Thymus (tissue), 11 donors: Measurements from ENCODE around the gene C16orf95. TPM values are rescaled to one million over a fixed set of nuclear protein-coding genes. Genes with fewer than 3 reads are reported as not detected.

Experiments used
- DNase-seq, 9 donors: peaks; one replicate each; pipeline ENCODE4 v3.0.0-alpha.2; 2013; ENCODE audit warnings: low spot score in 9 of 9, low read depth in 6 of 9, missing footprints in 1 of 9
- H3K27ac ChIP-seq, 2 donors: one replicate each; pipeline ENCODE4 v1.5.1; 2013; ENCODE audit warnings: control low read depth in 1 of 2, low read depth in 1 of 2, low read length in 1 of 2, mild to moderate bottlenecking in 1 of 2, moderate library complexity in 1 of 2
- H3K27me3 ChIP-seq, 2 donors: one replicate each; pipeline ENCODE4 v1.5.1; 2013; ENCODE audit warnings: low read length in 1 of 2; ENCODE audit not compliant: control insufficient read depth in 2 of 2, insufficient read depth in 1 of 2
- H3K36me3 ChIP-seq, 2 donors: one replicate each; pipeline ENCODE4 v1.5.1; 2013; ENCODE audit warnings: low read length in 1 of 2, mild to moderate bottlenecking in 1 of 2, moderate library complexity in 1 of 2; ENCODE audit not compliant: control insufficient read depth in 2 of 2, insufficient read depth in 2 of 2
- H3K4me1 ChIP-seq, 2 donors: one replicate each; pipeline ENCODE4 v1.5.1; 2013; ENCODE audit warnings: low read length in 2 of 2; ENCODE audit not compliant: control insufficient read depth in 2 of 2, insufficient read depth in 2 of 2
- H3K4me3 ChIP-seq, 2 donors: one replicate each; pipeline ENCODE4 v1.5.1; 2013; ENCODE audit warnings: low read length in 2 of 2, control low read depth in 1 of 2, mild to moderate bottlenecking in 1 of 2
- H3K9me3 ChIP-seq, 2 donors: one replicate each; pipeline ENCODE4 v1.5.1; 2013; ENCODE audit warnings: low read length in 1 of 2, mild to moderate bottlenecking in 1 of 2; ENCODE audit not compliant: control insufficient read depth in 2 of 2, insufficient read depth in 1 of 2
- WGBS: extraction: QIAGEN DNeasy Blood & Tissue Kit; methylation state at CpG from one replicate; pipeline ENCODE4 v1.1.7; 2013; 5-methylcytosine and 5-hydroxymethylcytosine counted together
- polyA plus RNA-seq: library from polyadenylated mRNA; stranded (reverse); fragments of 200-250 nt; gene quantifications from one replicate; pipeline ENCODE4 v1.2.3, GENCODE V29; 2013
- total RNA-seq: library from RNA; stranded (reverse); fragments of 120-200 nt; gene quantifications from one replicate; pipeline ENCODE4 v1.2.4, GENCODE V29; 2013
- donor health status: healthy.

Gene C16orf95
- total and polyA plus RNA-seq, 2 donors: 2.9 to 5.0 TPM

GRCh38 chr16:87360862-87361610, 43.8 kb upstream of the C16orf95 start:
- Histone ChIP-seq H3K4me1 (peaks cover 0 to 8% of the 10 kb centered on the region in 2 donors), H3K4me3 (no peak overlapping the region), H3K27me3 (no peaks in the 10 kb centered on the region), H3K9me3 (no peaks in the 10 kb centered on the region), H3K36me3 (peaks cover 23 to 38% of the 10 kb centered on the region in 2 donors), H3K27ac (no peak overlapping the region)
- 98% methylated on average over 16 of the region's 16 CpGs for WGBS
- no peak for DNase-seq

- H3K27me3 ChIP-seq: no peaks in the 10 kb centered on the region
- no peak overlapping the region for H3K27ac ChIP-seq
- H3K4me3 ChIP-seq: no peak overlapping the region
- no peak for DNase-seq
- H3K36me3 ChIP-seq: peaks cover 23 to 35% of the 10 kb centered on the region in 2 donors
- 96% methylated on average over 7 of the region's 7 CpGs for WGBS
- H3K9me3 ChIP-seq: no peaks in the 10 kb centered on the region
- peaks cover 0 to 4% of the 10 kb centered on the region in 2 donors for H3K4me1 ChIP-seq
Measured at GRCh38 chr16:87359121-87359520, 41.9 kb upstream of the C16orf95 start.

GRCh38 chr16:87358696-87359095, 41.5 kb upstream of the C16orf95 start:
- H3K36me3 ChIP-seq: peaks cover 23 to 35% of the 10 kb centered on the region in 2 donors
- no peak overlapping the region for H3K4me3 ChIP-seq
- no peak overlapping the region for H3K27ac ChIP-seq
- H3K4me1 ChIP-seq: no peaks in the 10 kb centered on the region
- DNase-seq: no peak
- H3K9me3 ChIP-seq: no peaks in the 10 kb centered on the region
- WGBS: 95% methylated on average over 9 of the region's 9 CpGs
- no peaks in the 10 kb centered on the region for H3K27me3 ChIP-seq

- Histone ChIP-seq H3K4me1 (no peaks in the 10 kb centered on the region), H3K9me3 (no peaks in the 10 kb centered on the region), H3K27ac (no peak overlapping the region), H3K36me3 (peaks cover 23 to 35% of the 10 kb centered on the region in 2 donors), H3K27me3 (no peaks in the 10 kb centered on the region), H3K4me3 (no peak overlapping the region)
- no peak for DNase-seq
- 98% methylated on average over 17 of the region's 17 CpGs for WGBS
Measured at GRCh38 chr16:87358250-87358649, 41.1 kb upstream of the C16orf95 start.

- no peak overlapping the region for H3K27ac ChIP-seq
- no peak for DNase-seq
- no peaks in the 10 kb centered on the region for H3K9me3 ChIP-seq
- no peak overlapping the region for H3K4me3 ChIP-seq
- H3K27me3 ChIP-seq: no peaks in the 10 kb centered on the region
- H3K36me3 ChIP-seq: peaks cover 19 to 31% of the 10 kb centered on the region in 2 donors
- no peaks in the 10 kb centered on the region for H3K4me1 ChIP-seq
- WGBS: 96% methylated on average over 8 of the region's 8 CpGs
Measured at GRCh38 chr16:87356491-87356853, 39.3 kb upstream of the C16orf95 start.

GRCh38 chr16:87353613-87354012, 36.4 kb upstream of the C16orf95 start:
- Histone ChIP-seq H3K27me3 (no peaks in the 10 kb centered on the region), H3K27ac (no peak overlapping the region), H3K9me3 (no peaks in the 10 kb centered on the region), H3K4me1 (no peaks in the 10 kb centered on the region), H3K36me3 (peaks cover 11 to 13% of the 10 kb centered on the region in 2 donors), H3K4me3 (no peak overlapping the region)
- no peak for DNase-seq
- 98% methylated on average over 17 of the region's 17 CpGs for WGBS

GRCh38 chr16:87352818-87353217, 35.6 kb upstream of the C16orf95 start:
- no peak for DNase-seq
- no peaks in the 10 kb centered on the region for H3K9me3 ChIP-seq
- H3K4me1 ChIP-seq: no peaks in the 10 kb centered on the region
- H3K4me3 ChIP-seq: no peak overlapping the region
- no peaks in the 10 kb centered on the region for H3K27me3 ChIP-seq
- WGBS: 96% methylated on average over 15 of the region's 15 CpGs
- peaks cover 4 to 8% of the 10 kb centered on the region in 2 donors for H3K36me3 ChIP-seq
- no peak overlapping the region for H3K27ac ChIP-seq

- DNase-seq: no peak
- no peak overlapping the region for H3K4me3 ChIP-seq
- peaks cover 8 to 16% of the 10 kb centered on the region in 2 donors for H3K36me3 ChIP-seq
- peaks cover 0 to 4% of the 10 kb centered on the region in 2 donors for H3K4me1 ChIP-seq
- WGBS: 86% methylated on average over 9 of the region's 9 CpGs
- H3K9me3 ChIP-seq: no peaks in the 10 kb centered on the region
- no peaks in the 10 kb centered on the region for H3K27me3 ChIP-seq
- H3K27ac ChIP-seq: no peak overlapping the region
Measured at GRCh38 chr16:87351320-87351698, 34.1 kb upstream of the C16orf95 start.

GRCh38 chr16:87350681-87351319, 33.6 kb upstream of the C16orf95 start:
- 95% methylated on average over 23 of the region's 23 CpGs for WGBS
- Histone ChIP-seq H3K4me3 (no peak overlapping the region), H3K27me3 (no peaks in the 10 kb centered on the region), H3K9me3 (no peaks in the 10 kb centered on the region), H3K36me3 (peaks cover 8 to 21% of the 10 kb centered on the region in 2 donors), H3K4me1 (peaks cover 3 to 9% of the 10 kb centered on the region in 2 donors), H3K27ac (no peak overlapping the region)
- no peak for DNase-seq
